ENCODE data around the gene EGFR. TPM values are rescaled to one million over a fixed set of nuclear protein-coding genes. Genes with fewer than 3 reads are reported as not detected.

The EGFR gene
- total and polyA plus RNA-seq, 12 donors = 7.0 to 111 (median 71.6) TPM

DNA sequence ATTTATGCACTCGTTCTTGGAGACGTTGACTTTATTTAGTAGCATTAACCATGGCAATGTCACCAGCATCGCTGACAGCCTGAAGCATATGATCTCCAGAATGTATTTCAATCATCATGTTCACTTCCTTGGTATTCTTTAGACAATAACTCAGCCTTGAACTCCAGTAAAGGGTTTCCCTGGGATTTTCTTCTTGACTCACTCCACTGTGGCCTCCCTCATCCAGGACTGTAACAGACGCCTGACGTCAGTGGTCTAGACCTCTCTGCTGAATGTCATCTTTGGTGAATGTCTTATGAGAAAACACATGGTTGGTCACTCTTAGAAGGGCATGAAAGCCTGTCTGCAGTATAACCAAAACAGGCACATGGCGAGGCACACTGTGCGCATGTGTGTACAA is 64.4 kb downstream of the EGFR start:
- no peak for DNase-seq
- H3K4me1 ChIP-seq (replicated peaks in 1 of 2) = peaks cover 33 to 46% of the 10 kb centered on the region in 2 donors
- WGBS, 4 donors = 86 to 87% (median 86%) methylated on average over 7 of the region's 7 CpGs
- no peak for TF ChIP-seq POLR2A (IDR thresholded peaks at IDR 0.05)
- no peaks in the 10 kb centered on the region for H3K9me3 ChIP-seq (replicated peaks in 1 of 3)
- H3K36me3 ChIP-seq (replicated peaks in 1 of 2) = no peaks in the 10 kb centered on the region
- no peak overlapping the region for H3K4me3 ChIP-seq
- no peaks in the 10 kb centered on the region for H3K27me3 ChIP-seq
- intact Hi-C loops (cut with DNase I) = no loop called here
- peak overlapping the region in 1 of 5 donors; percentile 21 for H3K27ac ChIP-seq

DNA sequence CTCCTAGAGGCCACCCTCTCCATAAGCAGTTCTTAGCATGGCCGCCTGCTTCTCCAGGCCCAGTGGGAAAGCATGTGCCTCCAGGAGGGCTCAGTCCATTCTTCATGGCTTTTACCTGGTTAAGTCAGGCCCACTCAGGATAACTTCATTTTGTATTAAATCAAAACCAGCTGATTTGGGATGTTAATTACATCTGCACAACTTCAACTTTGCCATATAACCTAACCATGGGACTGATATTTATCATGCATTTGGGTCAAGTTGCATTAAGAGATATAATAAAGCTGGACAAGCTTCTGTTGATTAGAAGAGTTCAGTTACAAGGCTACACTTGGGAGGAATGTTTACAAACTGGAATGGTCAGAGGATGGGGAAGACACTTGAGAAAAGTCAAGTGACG is 65.5 kb downstream of the EGFR start:
- Histone ChIP-seq H3K36me3 (replicated peaks in 1 of 2) (no peaks in the 10 kb centered on the region), H3K4me3 (no peak overlapping the region), H3K9me3 (replicated peaks in 1 of 3) (no peaks in the 10 kb centered on the region), H3K27me3 (no peaks in the 10 kb centered on the region), H3K27ac (no peak overlapping the region), H3K4me1 (replicated peaks in 1 of 2) (peaks cover 33 to 51% of the 10 kb centered on the region in 2 donors)
- intact Hi-C loops (cut with DNase I) = no loop called here
- no peak for TF ChIP-seq POLR2A (IDR thresholded peaks at IDR 0.05)
- TF ChIP-seq, protein P1, sequence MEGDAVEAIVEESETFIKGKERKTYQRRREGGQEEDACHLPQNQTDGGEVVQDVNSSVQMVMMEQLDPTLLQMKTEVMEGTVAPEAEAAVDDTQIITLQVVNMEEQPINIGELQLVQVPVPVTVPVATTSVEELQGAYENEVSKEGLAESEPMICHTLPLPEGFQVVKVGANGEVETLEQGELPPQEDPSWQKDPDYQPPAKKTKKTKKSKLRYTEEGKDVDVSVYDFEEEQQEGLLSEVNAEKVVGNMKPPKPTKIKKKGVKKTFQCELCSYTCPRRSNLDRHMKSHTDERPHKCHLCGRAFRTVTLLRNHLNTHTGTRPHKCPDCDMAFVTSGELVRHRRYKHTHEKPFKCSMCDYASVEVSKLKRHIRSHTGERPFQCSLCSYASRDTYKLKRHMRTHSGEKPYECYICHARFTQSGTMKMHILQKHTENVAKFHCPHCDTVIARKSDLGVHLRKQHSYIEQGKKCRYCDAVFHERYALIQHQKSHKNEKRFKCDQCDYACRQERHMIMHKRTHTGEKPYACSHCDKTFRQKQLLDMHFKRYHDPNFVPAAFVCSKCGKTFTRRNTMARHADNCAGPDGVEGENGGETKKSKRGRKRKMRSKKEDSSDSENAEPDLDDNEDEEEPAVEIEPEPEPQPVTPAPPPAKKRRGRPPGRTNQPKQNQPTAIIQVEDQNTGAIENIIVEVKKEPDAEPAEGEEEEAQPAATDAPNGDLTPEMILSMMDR (IDR thresholded peaks at IDR 0.05) = no peak
- 95 to 100% (median 96%) methylated on average over 2 of the region's 2 CpGs for WGBS, 4 donors
- no peak for DNase-seq

DNA sequence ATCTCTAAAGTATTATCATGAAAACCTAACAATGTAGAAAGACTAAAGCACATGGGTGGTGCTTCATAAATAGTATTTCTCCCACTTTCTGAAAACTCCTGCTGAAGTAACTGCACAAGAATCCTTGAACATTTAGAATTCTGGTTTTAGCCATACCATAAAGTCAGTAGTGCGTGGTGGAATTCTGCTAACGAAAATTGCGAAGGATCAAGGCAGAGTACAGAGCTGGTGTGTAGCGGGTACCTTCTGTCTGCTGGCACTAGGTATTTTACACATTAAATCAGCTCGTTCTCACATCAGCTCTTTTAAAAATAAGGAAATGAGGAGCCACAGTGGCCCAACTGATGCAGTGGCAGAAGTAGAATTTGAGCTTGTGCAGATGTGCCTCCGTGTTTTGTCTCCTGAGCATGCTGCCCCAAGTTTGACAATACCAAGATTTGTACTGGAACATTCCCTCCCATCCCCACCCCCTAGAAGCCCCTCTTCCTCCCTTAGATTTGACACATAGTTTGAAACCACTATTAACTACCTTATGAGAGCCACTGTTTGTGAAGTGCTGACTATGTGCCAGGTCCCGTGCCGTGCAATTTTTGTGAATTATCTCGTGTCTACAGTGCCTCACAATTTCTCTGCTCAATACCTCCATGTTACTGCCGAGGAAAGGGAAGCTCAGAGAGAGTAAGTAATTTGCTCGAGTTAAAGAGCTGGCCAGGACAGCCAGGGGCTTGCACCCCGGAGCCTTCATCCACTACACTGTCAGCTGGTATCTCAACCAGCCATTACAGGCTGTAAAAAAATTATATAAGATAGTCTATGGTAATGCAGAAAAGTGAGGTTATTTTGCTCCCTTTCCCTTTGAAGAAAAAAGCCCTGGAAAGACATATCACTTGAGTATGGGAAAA is 66.9 kb downstream of the EGFR start:
- intact Hi-C loops (cut with DNase I) = no loop called here
- no peak for DNase-seq
- Histone ChIP-seq H3K9me3 (replicated peaks in 1 of 3) (no peaks in the 10 kb centered on the region), H3K27ac (peak overlapping the region in 4 of 5 donors; percentile 65 to 95 (median 76)), H3K4me1 (replicated peaks in 1 of 2) (peaks cover 38 to 57% of the 10 kb centered on the region in 2 donors), H3K36me3 (replicated peaks in 1 of 2) (no peaks in the 10 kb centered on the region), H3K27me3 (no peaks in the 10 kb centered on the region), H3K4me3 (no peak overlapping the region)
- TF ChIP-seq POLR2A (IDR thresholded peaks at IDR 0.05) = no peak
- TF ChIP-seq, protein P1 (IDR thresholded peaks at IDR 0.05) = no peak
- 54 to 66% (median 60%) methylated on average over 12 of the region's 12 CpGs for WGBS, 4 donors

DNA sequence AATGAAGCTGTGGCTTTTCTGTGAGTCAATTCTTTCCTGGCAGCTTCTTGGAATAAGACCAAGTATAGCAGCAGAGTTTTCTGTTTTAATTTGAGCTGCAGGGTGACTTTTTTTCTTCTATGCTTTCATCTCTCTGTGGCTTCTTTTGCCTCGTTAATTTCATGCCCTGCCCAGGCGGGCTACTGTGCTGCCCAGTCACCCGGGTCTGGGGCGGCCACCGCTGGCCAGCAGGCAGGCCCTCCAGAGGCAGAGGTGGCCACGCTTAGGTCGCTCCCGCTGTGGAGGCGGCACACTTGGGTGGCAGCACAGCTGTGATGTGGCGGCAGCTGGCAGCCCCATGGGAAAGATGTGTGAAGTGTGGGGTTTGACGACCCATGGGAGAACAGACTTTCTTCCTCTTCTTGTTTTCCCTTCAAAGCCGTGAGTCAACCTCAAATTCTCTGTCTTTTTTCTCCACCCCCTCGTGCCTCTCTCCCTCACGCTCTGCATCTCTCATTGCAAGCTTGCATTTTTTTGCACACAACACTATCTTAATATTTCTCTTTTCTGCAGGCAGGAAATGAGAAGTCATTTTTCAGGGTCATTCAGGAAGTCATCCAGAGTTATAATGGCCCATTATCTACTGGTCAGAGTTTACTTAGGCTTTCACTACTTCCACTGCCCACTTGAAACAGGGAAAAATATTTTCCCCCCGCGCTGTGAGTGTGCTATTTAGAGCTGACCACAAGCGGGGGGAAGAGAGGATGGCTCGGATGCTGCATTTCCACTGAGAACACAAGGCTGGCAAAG is 67.8 kb downstream of the EGFR start:
- intact Hi-C loops (cut with DNase I) = no loop called here
- H3K9me3 ChIP-seq (replicated peaks in 1 of 3) = no peaks in the 10 kb centered on the region
- no peaks in the 10 kb centered on the region for H3K27me3 ChIP-seq
- peak in 6 of 7 donors; percentile 44 to 59 (median 50) for DNase-seq
- peak overlapping the region in 1 of 4 donors; percentile 35 for H3K4me3 ChIP-seq
- TF ChIP-seq, protein P1 (IDR thresholded peaks at IDR 0.05) = no peak
- no peak for TF ChIP-seq POLR2A (IDR thresholded peaks at IDR 0.05)
- WGBS, 4 donors = 9 to 17% (median 16%) methylated on average over 18 of the region's 18 CpGs
- peaks cover 30 to 49% of the 10 kb centered on the region in 2 donors for H3K4me1 ChIP-seq (replicated peaks in 1 of 2)
- no peaks in the 10 kb centered on the region for H3K36me3 ChIP-seq (replicated peaks in 1 of 2)
- H3K27ac ChIP-seq = peak overlapping the region; percentile 56 to 95 (median 76)

Measured in adrenal gland (tissue), 12 donors.